ENCODE data around the gene KDM4C. TPM values are rescaled to one million over a fixed set of nuclear protein-coding genes. Genes with fewer than 3 reads are reported as not detected.

The KDM4C gene
- total RNA-seq, 1 donor: 50.7 TPM

GRCh38 chr9:6894135-6894534 is 136.4 kb downstream of the KDM4C start:
- no peak overlapping the region for H3K27ac ChIP-seq (ENCODE audit: low read depth, low read length)
- H3K79me2 ChIP-seq (ENCODE audit: insufficient read depth, low read length): no peaks in the 10 kb centered on the region
- H3K4me2 ChIP-seq (ENCODE audit: insufficient read depth, low read length): no peak overlapping the region
- no peak overlapping the region for H2AFZ ChIP-seq (ENCODE audit: low read length)
- H4K20me1 ChIP-seq (ENCODE audit: insufficient read depth, low read length): no peaks in the 10 kb centered on the region
- no peaks in the 10 kb centered on the region for H3K27me3 ChIP-seq (ENCODE audit: insufficient read depth, low read length)
- no peaks in the 10 kb centered on the region for H3K9me3 ChIP-seq (ENCODE audit: low read depth, low read length)
- H3K4me1 ChIP-seq (ENCODE audit: insufficient read depth, low read length): no peaks in the 10 kb centered on the region
- no peak for TF ChIP-seq CTCF (IDR thresholded peaks at IDR 0.05; ENCODE audit: extremely low read depth, low read depth, low read length)
- H3K4me3 ChIP-seq (ENCODE audit: insufficient read depth, low read length): no peak overlapping the region
- no peaks in the 10 kb centered on the region for H3K36me3 ChIP-seq (ENCODE audit: insufficient read depth, low read length)
- DNase-seq (ENCODE audit: insufficient read length, low spot score, missing footprints): no peak

GRCh38 chr9:6895754-6896153 is 138.0 kb downstream of the KDM4C start:
- no peaks in the 10 kb centered on the region for H4K20me1 ChIP-seq (ENCODE audit: insufficient read depth, low read length)
- no peaks in the 10 kb centered on the region for H3K9me3 ChIP-seq (ENCODE audit: low read depth, low read length)
- H2AFZ ChIP-seq (ENCODE audit: low read length): no peak overlapping the region
- H3K79me2 ChIP-seq (ENCODE audit: insufficient read depth, low read length): no peaks in the 10 kb centered on the region
- no peak overlapping the region for H3K27ac ChIP-seq (ENCODE audit: low read depth, low read length)
- no peak for TF ChIP-seq CTCF (IDR thresholded peaks at IDR 0.05; ENCODE audit: extremely low read depth, low read depth, low read length)
- no peak overlapping the region for H3K4me2 ChIP-seq (ENCODE audit: insufficient read depth, low read length)
- DNase-seq (ENCODE audit: insufficient read length, low spot score, missing footprints): no peak
- no peaks in the 10 kb centered on the region for H3K27me3 ChIP-seq (ENCODE audit: insufficient read depth, low read length)
- H3K4me1 ChIP-seq (ENCODE audit: insufficient read depth, low read length): no peaks in the 10 kb centered on the region
- H3K4me3 ChIP-seq (ENCODE audit: insufficient read depth, low read length): no peak overlapping the region
- H3K36me3 ChIP-seq (ENCODE audit: insufficient read depth, low read length): no peaks in the 10 kb centered on the region

DNA sequence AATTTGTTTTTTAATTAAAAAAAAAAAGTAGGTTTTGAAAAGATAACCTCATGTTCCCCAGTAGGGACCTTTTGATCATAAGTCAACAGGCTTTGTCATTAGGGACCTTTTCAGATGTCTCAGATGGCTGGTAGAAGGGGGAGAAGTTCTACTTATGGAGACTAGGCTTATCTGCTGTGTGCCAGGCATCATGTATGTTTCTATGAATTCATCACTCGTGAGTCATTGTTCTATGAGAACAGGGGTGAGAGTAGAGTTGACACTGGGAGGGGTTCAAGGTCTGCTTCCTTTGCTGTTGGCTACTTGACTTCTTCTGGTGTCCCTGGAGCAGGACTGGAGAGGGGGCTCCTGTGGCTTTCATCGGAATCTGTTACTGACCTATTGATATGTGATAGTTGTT is 138.8 kb downstream of the KDM4C start:
- no peaks in the 10 kb centered on the region for H3K27me3 ChIP-seq (ENCODE audit: insufficient read depth, low read length)
- no peaks in the 10 kb centered on the region for H3K79me2 ChIP-seq (ENCODE audit: insufficient read depth, low read length)
- H3K9me3 ChIP-seq (ENCODE audit: low read depth, low read length): no peaks in the 10 kb centered on the region
- H3K4me2 ChIP-seq (ENCODE audit: insufficient read depth, low read length): no peak overlapping the region
- no peaks in the 10 kb centered on the region for H3K36me3 ChIP-seq (ENCODE audit: insufficient read depth, low read length)
- no peak for TF ChIP-seq CTCF (IDR thresholded peaks at IDR 0.05; ENCODE audit: extremely low read depth, low read depth, low read length)
- H3K27ac ChIP-seq (ENCODE audit: low read depth, low read length): no peak overlapping the region
- no peaks in the 10 kb centered on the region for H3K4me1 ChIP-seq (ENCODE audit: insufficient read depth, low read length)
- H2AFZ ChIP-seq (ENCODE audit: low read length): no peak overlapping the region
- H3K4me3 ChIP-seq (ENCODE audit: insufficient read depth, low read length): no peak overlapping the region
- no peaks in the 10 kb centered on the region for H4K20me1 ChIP-seq (ENCODE audit: insufficient read depth, low read length)
- no peak for DNase-seq (ENCODE audit: insufficient read length, low spot score, missing footprints)

DNA sequence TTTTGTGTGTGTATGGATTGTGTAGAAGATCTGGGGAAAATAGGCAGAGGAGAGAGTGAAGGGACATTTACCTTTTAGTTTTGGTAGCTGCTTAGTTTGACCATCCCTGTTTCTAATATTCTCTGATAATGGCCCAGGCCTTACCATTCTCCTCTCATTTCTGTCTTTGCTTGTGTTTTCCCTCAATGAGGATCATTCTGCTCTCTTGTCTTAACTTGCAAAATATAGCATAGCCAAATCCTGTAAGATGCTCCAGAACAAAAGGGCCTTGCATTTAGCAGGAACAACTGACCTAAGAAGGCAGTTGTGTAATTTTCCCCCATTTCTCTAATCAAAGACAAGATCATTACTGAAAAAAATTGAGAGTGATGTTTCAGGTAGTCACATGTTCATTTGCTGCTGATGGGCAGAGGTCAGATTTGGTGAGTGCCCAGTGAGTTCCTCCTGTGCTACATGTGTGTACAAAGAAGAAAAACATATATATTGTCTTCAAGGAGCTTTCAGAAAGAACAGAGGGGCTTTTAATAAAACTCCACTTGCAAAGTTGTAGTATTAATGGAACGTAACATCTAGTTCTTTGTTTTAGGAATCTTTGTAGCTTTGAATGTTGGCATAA is 139.5 kb downstream of the KDM4C start:
- Histone ChIP-seq H4K20me1 (ENCODE audit: insufficient read depth, low read length) (no peaks in the 10 kb centered on the region), H3K9me3 (ENCODE audit: low read depth, low read length) (no peaks in the 10 kb centered on the region), H3K4me2 (ENCODE audit: insufficient read depth, low read length) (no peak overlapping the region), H3K27ac (ENCODE audit: low read depth, low read length) (no peak overlapping the region), H3K4me3 (ENCODE audit: insufficient read depth, low read length) (no peak overlapping the region), H3K27me3 (ENCODE audit: insufficient read depth, low read length) (no peaks in the 10 kb centered on the region), H3K4me1 (ENCODE audit: insufficient read depth, low read length) (peaks cover 2% of the 10 kb centered on the region), H3K36me3 (ENCODE audit: insufficient read depth, low read length) (no peaks in the 10 kb centered on the region), H3K79me2 (ENCODE audit: insufficient read depth, low read length) (no peaks in the 10 kb centered on the region), H2AFZ (ENCODE audit: low read length) (no peak overlapping the region)
- no peak for DNase-seq (ENCODE audit: insufficient read length, low spot score, missing footprints)
- TF ChIP-seq CTCF (IDR thresholded peaks at IDR 0.05; ENCODE audit: extremely low read depth, low read depth, low read length): no peak

All from osteoblast (primary cell).